Measurements from ENCODE around the gene P4HA2.
"Not testable (repeated sequence)": the region's sequence is repeated elsewhere in the genome, so short reads cannot be mapped to it uniquely, and the experiment has no call there.

P4HA2 gene

DNA sequence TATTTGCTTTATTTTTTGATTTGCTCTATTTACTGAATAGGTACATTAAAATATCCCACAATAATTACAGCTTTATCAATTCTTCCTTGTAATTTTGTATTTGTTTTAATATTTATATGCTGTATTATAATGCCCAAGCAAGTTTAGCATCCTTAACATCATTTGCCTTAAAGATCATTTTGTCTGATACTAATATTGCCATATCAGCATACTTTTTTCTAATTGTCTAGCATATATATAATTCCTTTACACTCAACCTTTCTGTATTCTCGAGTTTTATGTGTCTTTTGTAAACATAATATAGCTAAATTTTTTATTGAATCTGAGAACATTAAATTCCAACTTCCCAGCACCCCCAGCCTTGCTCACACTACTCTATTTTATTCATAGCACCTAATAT, 64.7 kb downstream of the P4HA2 start:
- no peak overlapping the region for H3K4me3 ChIP-seq (ENCODE audit: low read depth, low read length)
- no peak for TF ChIP-seq MYC (IDR thresholded peaks at IDR 0.05; ENCODE audit: low read depth, low read length)
- no peak for TF ChIP-seq CTCF (IDR thresholded peaks at IDR 0.05; ENCODE audit: low read depth, low read length)
- TF ChIP-seq MAX (IDR thresholded peaks at IDR 0.05; ENCODE audit: low read depth, low read length) = no peak
- TF ChIP-seq POLR2A (IDR thresholded peaks at IDR 0.05; ENCODE audit: extremely low read depth, insufficient read length) = no peak
- DNase-seq (ENCODE audit: low read depth) = no peak

DNA sequence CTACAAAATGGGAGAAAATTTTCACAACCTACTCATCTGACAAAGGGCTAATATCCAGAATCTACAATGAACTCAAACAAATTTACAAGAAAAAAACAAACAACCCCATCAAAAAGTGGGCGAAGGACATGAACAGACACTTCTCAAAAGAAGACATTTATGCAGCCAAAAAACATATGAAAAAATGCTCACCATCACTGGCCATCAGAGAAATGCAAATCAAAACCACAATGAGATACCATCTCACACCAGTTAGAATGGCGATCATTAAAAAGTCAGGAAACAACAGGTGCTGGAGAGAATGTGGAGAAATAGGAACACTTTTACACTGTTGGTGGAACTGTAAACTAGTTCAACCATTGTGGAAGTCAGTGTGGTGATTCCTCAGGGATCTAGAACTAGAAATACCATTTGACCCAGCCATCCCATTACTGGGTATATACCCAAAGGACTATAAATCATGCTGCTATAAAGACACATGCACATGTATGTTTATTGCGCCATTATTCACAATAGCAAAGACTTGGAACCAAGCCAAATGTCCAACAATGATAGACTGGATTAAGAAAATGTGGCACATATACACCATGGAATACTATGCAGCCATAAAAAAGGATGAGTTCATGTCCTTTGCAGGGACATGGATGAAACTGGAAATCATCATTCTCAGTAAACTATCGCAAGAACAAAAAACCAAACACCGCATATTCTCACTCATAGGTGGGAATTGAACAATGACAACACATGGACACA, 65.9 kb downstream of the P4HA2 start:
- not testable (repeated sequence) for DNase-seq (ENCODE audit: low read depth); H3K4me3 ChIP-seq (ENCODE audit: low read depth, low read length)

- no peak overlapping the region for H3K4me3 ChIP-seq (ENCODE audit: low read depth, low read length)
- no peak for TF ChIP-seq CTCF (IDR thresholded peaks at IDR 0.05; ENCODE audit: low read depth, low read length)
- TF ChIP-seq MYC (IDR thresholded peaks at IDR 0.05; ENCODE audit: low read depth, low read length) = no peak
- TF ChIP-seq MAX (IDR thresholded peaks at IDR 0.05; ENCODE audit: low read depth, low read length) = no peak
- TF ChIP-seq POLR2A (IDR thresholded peaks at IDR 0.05; ENCODE audit: extremely low read depth, insufficient read length) = no peak
- no peak for DNase-seq (ENCODE audit: low read depth)
These were observed 71.2 kb downstream of the P4HA2 start for GRCh38 chr5:132156413-132156812.

DNA sequence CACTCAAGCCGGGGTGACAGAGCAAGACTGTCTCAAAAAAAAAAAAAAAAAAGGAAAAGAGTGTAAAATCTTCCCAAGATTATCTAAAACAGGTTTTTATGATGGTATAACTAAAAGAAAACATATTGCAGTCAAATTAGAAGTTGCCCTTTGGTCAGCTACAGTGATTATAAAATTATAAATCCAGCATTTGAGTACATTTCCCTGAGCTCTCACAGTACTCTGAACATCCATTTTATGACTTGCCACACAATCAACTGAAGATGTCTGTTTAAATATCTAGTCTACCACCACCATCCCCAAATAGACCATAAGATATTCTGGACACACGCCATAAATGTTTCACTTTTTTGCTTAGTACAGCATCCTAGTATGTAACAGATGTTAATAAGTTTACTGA, 77.1 kb downstream of the P4HA2 start:
- TF ChIP-seq CTCF (IDR thresholded peaks at IDR 0.05; ENCODE audit: low read depth, low read length) (no peak), POLR2A (IDR thresholded peaks at IDR 0.05; ENCODE audit: extremely low read depth, insufficient read length) (no peak), MAX (IDR thresholded peaks at IDR 0.05; ENCODE audit: low read depth, low read length) (no peak), MYC (IDR thresholded peaks at IDR 0.05; ENCODE audit: low read depth, low read length) (no peak)
- DNase-seq (ENCODE audit: low read depth) = no peak
- H3K4me3 ChIP-seq (ENCODE audit: low read depth, low read length) = no peak overlapping the region

DNA sequence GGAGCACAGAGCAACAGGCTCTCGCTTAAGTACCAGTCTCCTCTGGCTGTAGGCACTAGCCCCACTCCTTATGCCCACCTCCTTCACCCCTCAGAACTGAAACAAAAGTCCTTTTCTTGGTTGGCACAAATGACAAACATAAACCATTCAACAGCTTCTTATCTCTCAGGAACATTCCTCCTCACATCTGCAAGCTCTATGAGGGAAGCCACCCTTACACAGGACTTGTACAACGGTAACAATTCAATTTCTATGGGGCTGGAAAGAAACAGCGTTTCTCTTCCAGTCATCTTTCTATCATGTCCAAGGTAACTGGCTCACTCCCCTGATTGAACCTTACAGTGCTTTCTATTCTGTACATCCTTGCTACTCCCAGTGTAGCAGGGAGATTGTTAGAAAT, 80.0 kb downstream of the P4HA2 start:
- no peak for DNase-seq (ENCODE audit: low read depth)
- TF ChIP-seq MYC (IDR thresholded peaks at IDR 0.05; ENCODE audit: low read depth, low read length) (no peak), POLR2A (IDR thresholded peaks at IDR 0.05; ENCODE audit: extremely low read depth, insufficient read length) (no peak), CTCF (IDR thresholded peaks at IDR 0.05; ENCODE audit: low read depth, low read length) (no peak), MAX (IDR thresholded peaks at IDR 0.05; ENCODE audit: low read depth, low read length) (no peak)

DNA sequence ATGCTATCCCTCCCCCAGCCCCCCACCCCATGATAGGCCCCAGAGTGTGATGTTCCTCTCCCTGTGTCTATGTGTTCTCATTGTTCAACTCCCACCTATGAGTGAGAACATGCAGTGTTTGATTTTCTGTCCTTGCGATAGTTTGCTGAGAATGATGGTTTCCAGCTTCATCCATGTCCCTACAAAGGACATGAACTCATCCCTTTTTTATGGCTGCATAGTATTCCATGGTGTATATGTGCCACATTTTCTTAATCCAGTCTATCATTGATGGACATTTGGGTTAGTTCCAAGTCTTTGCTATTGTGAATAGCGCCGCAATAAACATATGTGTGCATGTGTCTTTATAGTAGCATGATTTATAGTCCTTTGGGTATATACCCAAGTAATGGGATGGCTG, 82.3 kb downstream of the P4HA2 start:
- not testable (repeated sequence) for DNase-seq (ENCODE audit: low read depth)

More for the DNA sequence above, 80.0 kb downstream of the P4HA2 start:
- H3K4me3 ChIP-seq (ENCODE audit: low read depth, low read length) = no peak overlapping the region

DNA sequence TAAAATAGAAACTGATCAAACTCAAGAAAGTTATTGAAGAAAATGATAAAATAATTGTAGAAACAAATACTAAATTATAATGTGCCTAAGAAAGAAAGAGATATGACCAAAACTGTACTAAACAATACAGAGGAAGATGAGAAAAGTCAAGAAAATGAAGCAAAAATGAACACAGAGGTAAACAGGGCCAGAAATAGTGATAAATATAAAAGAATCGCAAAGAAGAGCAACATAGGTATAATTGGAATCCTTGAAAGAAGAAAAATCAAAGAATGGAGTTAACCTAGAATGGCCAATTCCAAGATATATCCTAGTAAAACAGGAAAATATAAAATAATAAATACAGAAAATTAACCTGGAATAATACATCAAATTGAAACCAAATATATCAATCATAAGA, 84.5 kb downstream of the P4HA2 start:
- DNase-seq (ENCODE audit: low read depth) = no peak
- no peak for TF ChIP-seq CTCF (IDR thresholded peaks at IDR 0.05; ENCODE audit: low read depth, low read length)
- TF ChIP-seq MAX (IDR thresholded peaks at IDR 0.05; ENCODE audit: low read depth, low read length) = no peak
- TF ChIP-seq POLR2A (IDR thresholded peaks at IDR 0.05; ENCODE audit: extremely low read depth, insufficient read length) = no peak
- TF ChIP-seq MYC (IDR thresholded peaks at IDR 0.05; ENCODE audit: low read depth, low read length) = no peak

More for the DNA sequence above, 82.3 kb downstream of the P4HA2 start:
- H3K4me3 ChIP-seq (ENCODE audit: low read depth, low read length) = not testable (repeated sequence)

More for the DNA sequence above, 84.5 kb downstream of the P4HA2 start:
- no peak overlapping the region for H3K4me3 ChIP-seq (ENCODE audit: low read depth, low read length)
